Left lung (tissue), 10 donors: ENCODE results near the gene UBR2. TPM values are rescaled to one million over a fixed set of nuclear protein-coding genes. Genes with fewer than 3 reads are reported as not detected.

ENCODE experiments used
- ATAC-seq: fragments of 200-7000 bp; cut with Tn5 transposase; one replicate; pipeline ENCODE4 v1.9.1; 2020; ENCODE audit warnings: moderate library complexity
- DNase-seq, 4 donors: peaks; one replicate each; pipeline ENCODE4 v3.0.0-alpha.2; 2013 to 2020
- H3K27ac ChIP-seq, 2 donors: fragments of 200-600 bp; sonication (generic) in 1 of 2; one replicate each; pipeline versions ENCODE4 v1.5.0 to v1.8.0; 2020 to 2021
- H3K27me3 ChIP-seq, 2 donors: fragments of 200-600 bp; sonication (generic) in 1 of 2; one replicate each; pipeline versions ENCODE4 v1.5.0 to v1.8.0; 2020 to 2021
- H3K36me3 ChIP-seq, 2 donors: fragments of 200-600 bp; sonication (generic) in 1 of 2; one replicate each; pipeline versions ENCODE4 v1.5.0 to v1.8.0; 2020 to 2021
- H3K4me1 ChIP-seq, 2 donors: fragments of 200-600 bp; one replicate each; pipeline ENCODE4 v1.8.0; 2021
- H3K4me3 ChIP-seq, 2 donors: fragments of 200-600 bp; sonication (generic) in 1 of 2; one replicate each; pipeline versions ENCODE4 v1.5.0 to v1.8.0; 2020 to 2021; ENCODE audit warnings: mild to moderate bottlenecking in 1 of 2
- H3K9me3 ChIP-seq, 2 donors: fragments of 200-600 bp; sonication (generic) in 1 of 2; one replicate each; pipeline versions ENCODE4 v1.5.0 to v1.8.0; 2020 to 2021
- CTCF ChIP-seq, 2 donors: fragments of 200-600 bp; sonication (generic) in 1 of 2; IDR thresholded peaks; one replicate each; pipeline versions ENCODE4 v1.5.0 to v1.8.0; 2021; ENCODE audit warnings: antibody characterized with exemption in 2 of 2
- intact Hi-C, 2 donors: fragments of 100-400 bp; cut with DNase I; formaldehyde crosslinking; loops; one replicate each; pipeline versions ENCODE4 v1.11.2 to v1.14.2; 2022
- polyA plus RNA-seq, 6 donors: library from polyadenylated mRNA; unstranded; fragments of 120-200 nt; gene quantifications; one replicate each; pipeline ENCODE4 v1.2.1, GENCODE V29; 2013; ENCODE audit not compliant: insufficient read length in 6 of 6
- total RNA-seq, 2 donors: library from RNA; stranded (reverse); fragmentation: NEBNext Ultra II Directional; extraction: Animal tissue kit (Norgen Biotek cat#: 25700); gene quantifications; one replicate each; pipeline ENCODE4 v1.2.1, GENCODE V29; 2021
- donor health status: DM: no; HTN: yes; CAD: no.
- donor health status: DM: no; HTN: no; CAD: no.

Gene UBR2
- total and polyA plus RNA-seq, 8 donors = 27.9 to 34.6 (median 29.3) TPM

- intact Hi-C loops = loop anchor here in 1 of 2 donors (10.0 kb wide), 1 partner anchor 58 kb away; no protein-coding TSS in a partner anchor
- no peaks in the 10 kb centered on the region for H3K9me3 ChIP-seq
- no peak for ATAC-seq
- TF ChIP-seq CTCF (IDR thresholded peaks at IDR 0.05) = no peak
- no peaks in the 10 kb centered on the region for H3K27me3 ChIP-seq
- H3K4me1 ChIP-seq = peaks cover 0 to 15% of the 10 kb centered on the region in 2 donors
- no peak within 1 kb of the TSS for H3K4me3 ChIP-seq
- no peak within 1 kb of the TSS for H3K27ac ChIP-seq
- H3K36me3 ChIP-seq = no peaks in the 10 kb centered on the region
- no peak for DNase-seq
These were observed 158.7 kb downstream of the UBR2 start, which contains the start of gene PRPH2 for GRCh38 chr6:42722497-42722896. Gene PRPH2, minus strand, starts transcription at chr6:42722597. Its CDS starts 263 bp downstream, at chr6:42722334.

- TF ChIP-seq CTCF (IDR thresholded peaks at IDR 0.05) = no peak
- DNase-seq (no peak), ATAC-seq (no peak)
- Histone ChIP-seq H3K27ac (no peak overlapping the region), H3K4me1 (peaks cover 0 to 16% of the 10 kb centered on the region in 2 donors), H3K27me3 (no peaks in the 10 kb centered on the region), H3K36me3 (no peaks in the 10 kb centered on the region), H3K4me3 (no peak overlapping the region), H3K9me3 (no peaks in the 10 kb centered on the region)
- intact Hi-C loops = loop anchor here in 1 of 2 donors (10.0 kb wide), 1 partner anchor 60 kb away; no protein-coding TSS in a partner anchor
These were observed 161.0 kb downstream of the UBR2 start for GRCh38 chr6:42724825-42725224.

- peak overlapping the region; percentile 75 to 86 for H3K27ac ChIP-seq
- no peak for ATAC-seq
- peak overlapping the region; percentile 39 to 52 for H3K4me3 ChIP-seq
- H3K4me1 ChIP-seq = peaks cover 0 to 16% of the 10 kb centered on the region in 2 donors
- TF ChIP-seq CTCF (IDR thresholded peaks at IDR 0.05) = no peak
- intact Hi-C loops = loop anchor here in 1 of 2 donors (10.0 kb wide), 1 partner anchor 61 kb away; no protein-coding TSS in a partner anchor
- H3K27me3 ChIP-seq = no peaks in the 10 kb centered on the region
- no peaks in the 10 kb centered on the region for H3K36me3 ChIP-seq
- no peak for DNase-seq
- no peaks in the 10 kb centered on the region for H3K9me3 ChIP-seq
These were observed 162.2 kb downstream of the UBR2 start for GRCh38 chr6:42726026-42726425.

GRCh38 chr6:42726485-42727086 is 162.8 kb downstream of the UBR2 start:
- Histone ChIP-seq H3K4me3 (peak overlapping the region; percentile 39 to 52), H3K27ac (peak overlapping the region; percentile 75 to 86), H3K9me3 (no peaks in the 10 kb centered on the region), H3K4me1 (peaks cover 0 to 16% of the 10 kb centered on the region in 2 donors), H3K27me3 (no peaks in the 10 kb centered on the region), H3K36me3 (no peaks in the 10 kb centered on the region)
- intact Hi-C loops = loop anchor here in 1 of 2 donors (10.0 kb wide), 1 partner anchor 62 kb away; no protein-coding TSS in a partner anchor
- peak; percentile 58 to 90 (median 82) for DNase-seq
- TF ChIP-seq CTCF (IDR thresholded peaks at IDR 0.05) = peak; percentile 87 to 95
- ATAC-seq = peak; percentile 99

- peak; percentile 40 to 82 (median 50) for DNase-seq
- Histone ChIP-seq H3K36me3 (no peaks in the 10 kb centered on the region), H3K27me3 (no peaks in the 10 kb centered on the region), H3K9me3 (no peaks in the 10 kb centered on the region), H3K4me1 (peaks cover 0 to 16% of the 10 kb centered on the region in 2 donors), H3K27ac (peak overlapping the region; percentile 75 to 86), H3K4me3 (peak overlapping the region; percentile 39 to 52)
- intact Hi-C loops = loop anchor here in 1 of 2 donors (10.0 kb wide), 1 partner anchor 62 kb away; no protein-coding TSS in a partner anchor
- TF ChIP-seq CTCF (IDR thresholded peaks at IDR 0.05) = no peak
- peak; percentile 67 for ATAC-seq
These were observed 163.3 kb downstream of the UBR2 start for GRCh38 chr6:42727087-42727611.
